GM18526 (cell line): ENCODE results near the gene UST.

Experiments used
- POLR2A ChIP-seq: IDR thresholded peaks from 3 replicates; pipeline ENCODE4 v1.6.1; 2011; ENCODE audit not compliant: insufficient read length; ENCODE audit errors: extremely low read depth

The UST gene

DNA sequence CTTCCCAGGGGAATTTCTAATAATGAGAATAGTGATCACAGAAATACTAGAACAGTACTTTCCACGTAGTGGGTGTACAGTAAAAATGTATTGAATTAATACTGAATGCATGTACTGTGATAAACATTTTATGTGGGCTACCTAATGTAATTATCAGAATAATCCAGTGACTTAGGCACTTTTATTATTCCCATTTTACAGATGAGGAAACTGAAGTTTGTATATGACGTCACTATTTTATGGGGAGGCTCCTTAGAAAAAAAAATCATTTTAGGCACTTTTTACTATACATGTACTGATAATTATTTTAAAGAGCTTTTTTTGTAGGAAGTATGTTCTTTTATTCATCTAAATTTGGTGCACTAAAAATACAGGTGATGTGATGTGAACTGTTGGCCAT, 295.1 kb downstream of the UST start:
- TF ChIP-seq POLR2A = no peak

DNA sequence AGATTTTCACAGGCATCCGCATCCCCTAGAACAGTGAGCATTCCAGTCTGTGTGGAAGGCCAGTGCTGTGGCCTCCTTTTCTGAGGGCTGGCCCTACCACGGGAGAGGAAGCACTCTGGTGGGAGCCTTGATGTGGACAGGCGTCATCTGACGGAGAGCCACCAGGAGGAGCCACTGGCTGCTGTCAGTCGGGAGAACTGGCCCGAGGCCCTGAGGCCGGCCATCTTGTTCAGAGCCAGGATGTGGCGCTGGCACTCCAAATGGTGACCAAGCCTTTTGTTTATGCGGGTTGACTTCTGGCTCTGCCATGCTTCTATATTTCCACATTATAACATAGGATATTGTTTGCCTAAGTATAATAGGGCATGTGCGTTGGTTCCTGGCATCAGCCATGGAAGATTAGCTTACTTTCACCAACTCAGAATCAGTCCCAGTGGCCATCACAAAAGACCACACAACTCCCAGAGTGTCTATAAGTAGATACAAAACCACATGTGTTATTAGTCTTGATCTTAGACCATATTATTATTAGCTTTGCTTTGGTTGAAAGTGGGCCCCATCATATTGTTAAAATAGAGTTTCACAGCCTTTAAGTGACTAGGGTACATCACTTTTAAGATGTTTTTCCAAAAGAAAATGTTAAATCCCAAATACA, 296.8 kb downstream of the UST start:
- TF ChIP-seq POLR2A = no peak

DNA sequence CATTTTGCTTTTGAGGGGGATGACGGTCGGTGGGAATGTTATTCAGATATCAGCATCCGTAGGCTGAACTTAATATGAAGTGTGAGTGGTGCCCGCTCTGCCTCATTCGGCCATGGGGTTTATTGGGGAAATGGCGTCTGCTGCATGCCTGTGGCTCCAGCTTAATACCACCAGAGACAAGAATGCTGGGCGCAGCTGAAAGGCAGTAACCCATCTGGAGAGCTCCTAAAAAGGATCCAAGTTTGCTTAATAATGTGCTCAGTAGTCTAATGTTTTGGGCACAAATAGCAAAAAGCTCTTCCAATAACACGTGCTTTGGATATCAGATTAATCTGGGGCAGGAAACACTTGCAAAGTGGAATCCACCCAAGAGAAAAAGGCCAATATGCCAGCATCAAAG, 297.7 kb downstream of the UST start:
- TF ChIP-seq POLR2A = no peak

DNA sequence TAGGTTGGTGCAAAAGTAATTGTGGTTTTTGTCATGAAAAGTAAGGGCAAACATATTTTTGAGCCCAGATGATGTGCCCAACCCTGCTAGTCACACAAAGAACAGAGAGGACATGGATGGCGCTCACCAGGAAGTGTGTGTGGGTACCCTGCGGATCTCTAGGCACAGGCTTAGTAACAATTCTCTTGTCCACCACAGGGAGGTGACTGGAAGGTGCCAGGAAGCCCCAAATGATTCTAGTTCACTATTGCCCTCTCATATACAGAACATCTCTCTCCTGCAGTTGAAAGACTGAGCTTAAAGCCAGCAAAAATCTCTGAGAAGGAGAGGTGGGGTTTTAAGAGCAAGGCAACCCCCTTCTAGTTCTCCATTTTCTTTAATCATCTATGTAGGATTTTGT, 298.6 kb downstream of the UST start:
- TF ChIP-seq POLR2A = no peak

DNA sequence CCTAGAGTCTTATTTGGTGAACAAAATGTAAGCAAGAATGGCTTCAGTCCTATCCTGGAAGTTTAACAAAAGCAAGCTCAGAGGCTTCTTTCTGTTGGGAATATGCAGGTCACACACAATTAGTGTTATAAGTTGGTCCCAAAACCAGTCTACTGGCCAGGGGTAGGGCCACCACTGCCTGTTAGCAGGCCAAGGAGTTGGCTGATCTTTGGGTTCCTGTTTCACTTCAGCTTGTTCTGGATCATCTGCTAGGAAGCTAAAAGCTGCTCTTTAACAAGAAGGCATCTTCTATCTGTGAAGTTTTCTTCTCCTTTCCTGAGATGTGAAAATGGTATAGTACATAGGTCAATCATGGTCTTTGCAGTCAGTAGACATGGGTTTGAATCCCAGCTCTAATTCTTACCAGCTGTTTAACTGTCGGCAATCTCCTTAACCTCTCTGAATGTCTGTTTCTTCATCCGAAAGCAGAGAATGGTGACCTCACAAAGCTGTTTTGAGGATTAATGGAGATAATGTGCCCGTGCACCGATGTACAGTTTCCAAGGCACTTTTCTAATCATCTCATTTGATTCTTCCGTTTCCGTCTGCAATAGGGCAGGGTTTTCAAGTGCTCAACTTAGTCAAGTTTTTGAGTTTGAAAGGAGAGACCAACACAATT, 299.5 kb downstream of the UST start:
- TF ChIP-seq POLR2A = no peak

DNA sequence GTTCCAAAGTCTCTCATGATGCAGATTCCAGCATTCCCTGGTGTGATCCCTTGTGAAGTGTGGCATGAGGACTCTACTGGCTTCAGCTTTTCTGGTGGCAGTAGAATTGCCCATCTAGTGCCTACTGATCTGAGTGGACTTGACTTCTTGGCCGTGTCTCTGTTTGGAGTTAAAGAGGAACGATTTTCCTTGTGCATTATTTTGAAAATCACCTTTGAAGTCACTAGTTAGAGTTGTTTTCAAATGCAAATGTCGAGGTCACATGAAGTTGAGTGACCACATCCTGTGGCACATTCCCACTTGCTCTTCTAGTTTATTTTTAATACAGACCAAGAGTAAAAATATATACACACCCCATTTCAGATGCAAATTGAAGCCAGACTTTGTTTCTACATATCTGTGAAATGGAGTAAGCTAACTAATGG, 300.0 kb downstream of the UST start:
- no peak for TF ChIP-seq POLR2A

DNA sequence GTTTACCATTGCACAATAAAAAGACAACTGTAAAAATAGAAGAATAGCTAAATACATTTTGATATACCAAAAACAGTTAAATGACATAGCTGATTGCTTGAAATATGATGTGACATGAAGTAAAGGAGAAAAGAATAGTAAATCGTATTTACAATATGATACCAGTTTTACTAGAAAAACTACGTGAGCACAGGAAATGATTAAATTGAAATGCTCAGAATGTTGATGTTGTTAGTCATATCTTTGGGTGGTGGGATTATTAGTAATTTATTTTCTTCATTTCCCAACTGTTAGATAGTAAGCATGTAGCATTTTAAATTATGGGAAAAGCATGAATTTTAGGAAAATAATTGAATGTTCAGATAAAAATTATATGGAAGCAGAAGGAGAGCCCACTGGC, 302.4 kb downstream of the UST start:
- TF ChIP-seq POLR2A = no peak

DNA sequence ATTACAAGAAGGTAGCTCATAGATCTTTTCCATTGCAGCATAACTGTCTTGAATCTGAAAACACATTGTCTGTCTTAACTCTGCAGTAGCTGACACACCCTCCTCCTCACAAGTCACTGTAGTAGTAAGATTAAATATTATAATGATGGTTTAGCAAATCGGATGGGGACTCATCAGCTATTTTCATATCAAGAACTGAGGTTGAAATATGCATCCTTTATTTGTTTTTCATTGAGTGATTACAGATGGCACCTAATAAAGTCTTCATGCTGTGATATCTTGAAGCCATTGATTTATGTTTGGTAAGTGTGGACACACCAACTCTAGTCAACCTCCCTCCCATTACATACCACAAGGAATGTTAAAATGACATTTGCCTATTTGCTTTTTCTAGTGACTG, 303.3 kb downstream of the UST start:
- TF ChIP-seq POLR2A = no peak

DNA sequence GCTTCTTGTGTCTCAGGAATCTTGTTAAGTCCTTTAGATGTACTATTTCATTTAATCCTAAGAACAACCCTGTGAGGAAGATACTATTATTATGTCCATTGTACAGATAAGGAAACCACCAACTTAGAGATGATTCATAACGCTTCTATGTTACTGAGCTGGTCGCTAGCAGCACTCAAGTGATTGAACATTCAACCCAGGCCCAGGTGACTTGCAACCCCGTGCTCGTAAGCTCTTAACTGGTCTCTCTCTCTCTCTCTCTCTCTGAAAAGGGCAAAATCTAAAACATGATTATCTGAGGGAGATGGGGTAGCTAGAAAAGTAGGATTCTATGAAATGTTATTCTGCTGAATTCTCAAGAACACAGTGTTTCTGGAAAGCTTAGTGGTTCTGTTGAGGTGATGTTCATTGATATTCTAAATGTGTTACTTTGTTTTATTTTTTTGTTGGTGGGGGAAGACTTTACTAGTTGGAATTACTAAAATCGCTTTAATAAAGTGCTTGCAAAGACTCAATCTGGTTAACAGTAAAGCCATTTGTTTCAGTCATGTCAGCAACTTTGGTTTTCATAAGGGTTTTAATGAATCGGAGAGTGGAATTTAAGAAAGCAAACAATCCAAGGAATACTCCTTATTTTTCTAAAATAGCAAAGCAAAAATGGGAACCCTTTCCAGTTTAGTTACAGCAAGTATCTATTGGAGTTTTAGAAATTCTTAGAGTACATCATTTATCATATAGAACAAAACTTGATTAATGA, 305.7 kb downstream of the UST start:
- TF ChIP-seq POLR2A = no peak

DNA sequence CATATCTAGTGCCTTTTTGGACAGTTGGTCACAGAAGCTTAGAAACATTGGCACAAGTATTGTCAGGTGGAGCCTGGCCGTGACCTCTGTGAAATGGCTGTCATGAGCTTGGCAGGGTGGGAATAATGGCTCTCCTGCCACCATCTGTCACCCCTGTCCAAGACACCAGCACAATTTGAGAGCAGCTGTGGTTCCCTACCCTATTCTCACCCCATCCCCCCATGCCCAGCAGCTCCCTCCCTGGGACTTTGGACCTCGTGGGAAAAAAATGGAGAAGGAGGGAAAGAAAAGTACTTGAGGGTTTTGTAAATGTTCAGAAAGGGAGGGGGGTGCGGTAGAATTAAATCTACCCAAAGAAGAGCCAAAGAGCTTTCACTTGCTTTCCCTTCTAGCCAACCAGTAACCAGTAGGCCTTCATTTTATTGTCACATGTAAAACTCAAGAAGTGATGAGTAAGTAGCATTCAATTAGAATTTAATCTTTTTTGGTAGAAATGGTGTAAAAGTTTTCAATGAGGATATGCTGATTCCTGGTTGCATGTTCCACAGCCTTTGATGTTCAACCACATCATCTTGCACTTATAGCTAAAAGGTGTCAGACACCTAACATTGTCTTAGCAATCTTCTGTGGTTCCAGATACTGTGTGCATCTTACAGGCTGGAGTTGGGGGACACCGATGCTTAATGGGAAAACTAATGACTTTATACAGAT, 307.2 kb downstream of the UST start:
- no peak for TF ChIP-seq POLR2A

DNA sequence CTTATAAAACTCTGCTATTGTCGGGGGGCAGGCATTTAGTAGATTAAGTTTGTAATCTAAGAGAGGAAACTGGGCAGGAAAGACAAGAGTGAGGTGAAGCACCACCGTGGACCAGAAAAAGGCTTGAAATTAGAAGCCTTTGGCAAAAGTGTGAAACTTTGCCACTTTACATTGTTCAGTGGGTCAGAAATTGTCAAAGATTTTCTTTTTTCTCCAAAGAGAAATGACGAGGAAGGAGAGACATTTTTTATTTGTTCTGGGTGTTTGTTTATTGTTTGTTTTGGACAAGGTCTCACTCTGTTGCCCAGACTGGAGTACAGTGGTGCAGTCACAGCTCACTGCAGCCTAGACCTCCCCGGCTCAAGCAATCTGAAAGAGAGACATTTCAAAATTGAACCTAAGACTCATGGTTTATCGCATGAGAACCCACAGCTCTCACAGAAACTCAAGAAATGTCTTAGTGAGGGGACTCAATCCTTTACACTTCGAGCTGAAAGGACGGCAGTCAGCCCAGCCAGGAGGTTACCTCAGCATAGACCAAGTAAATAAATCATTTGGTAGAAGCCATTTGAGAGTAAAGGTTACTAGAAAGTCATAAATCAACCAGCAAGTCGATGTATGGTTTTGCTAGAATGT, 307.8 kb downstream of the UST start:
- TF ChIP-seq POLR2A = no peak

DNA sequence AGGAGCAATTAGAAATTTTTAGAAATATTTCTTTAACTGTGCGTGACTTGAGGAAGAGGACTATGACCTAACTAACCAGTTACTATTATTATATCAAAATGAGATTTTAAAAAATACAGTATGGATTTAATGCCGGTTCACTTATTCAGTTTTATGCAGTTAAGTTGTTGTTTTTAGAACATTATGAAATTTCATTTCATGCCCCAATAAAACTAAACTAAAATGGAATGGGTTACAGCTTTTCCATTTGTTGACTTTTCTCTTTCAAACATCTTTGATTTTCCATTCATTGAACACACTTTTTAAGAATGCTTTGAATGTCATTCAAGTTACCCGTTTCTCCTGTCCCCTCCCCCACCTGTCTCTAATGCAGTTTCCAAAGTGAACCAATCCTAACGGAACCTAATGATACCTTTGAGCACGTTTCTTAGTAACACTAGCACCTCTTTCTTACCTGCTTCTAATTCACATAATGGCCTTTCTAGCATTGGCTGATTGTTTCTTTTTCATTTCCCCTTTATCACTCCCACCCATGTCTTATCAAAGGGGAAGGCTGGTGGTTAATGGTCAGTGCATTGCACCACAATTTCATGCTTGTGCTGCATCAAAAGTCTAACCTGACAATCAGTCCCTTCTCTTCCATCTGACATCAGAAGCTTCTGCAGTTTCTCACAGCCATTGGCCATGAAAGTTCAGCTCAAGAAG, 308.5 kb downstream of the UST start:
- TF ChIP-seq POLR2A = no peak

DNA sequence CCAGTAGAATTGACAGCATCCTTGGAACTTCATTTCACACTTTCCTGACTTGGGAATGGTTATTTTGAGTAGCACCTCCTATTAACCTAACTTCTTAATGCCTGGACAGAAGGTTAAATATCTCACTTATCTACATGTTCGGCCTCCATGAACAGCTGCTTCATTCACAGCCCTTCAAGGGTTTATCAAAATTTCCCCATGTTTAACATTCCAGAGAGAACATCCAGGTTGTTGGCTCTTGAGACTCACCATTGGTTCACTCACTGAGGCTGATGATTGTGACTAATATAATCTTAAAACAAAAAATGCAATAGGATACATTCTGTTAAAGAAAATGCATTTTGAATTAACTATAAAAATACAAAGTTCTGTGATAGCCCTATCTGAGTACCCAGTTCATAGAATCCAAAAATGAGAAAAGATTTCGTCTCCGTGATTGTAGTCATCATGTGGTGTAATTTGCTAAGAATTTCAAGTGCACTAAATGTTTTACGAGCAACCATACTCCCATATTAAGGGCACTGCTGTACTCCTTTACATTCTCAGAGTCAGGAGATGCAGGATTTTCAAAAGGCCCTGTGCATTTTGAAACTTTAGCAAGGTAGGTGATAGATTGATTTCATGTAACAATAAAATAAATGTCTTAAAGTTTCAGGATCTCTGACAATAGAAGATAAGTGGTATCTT, 310.1 kb downstream of the UST start:
- no peak for TF ChIP-seq POLR2A

DNA sequence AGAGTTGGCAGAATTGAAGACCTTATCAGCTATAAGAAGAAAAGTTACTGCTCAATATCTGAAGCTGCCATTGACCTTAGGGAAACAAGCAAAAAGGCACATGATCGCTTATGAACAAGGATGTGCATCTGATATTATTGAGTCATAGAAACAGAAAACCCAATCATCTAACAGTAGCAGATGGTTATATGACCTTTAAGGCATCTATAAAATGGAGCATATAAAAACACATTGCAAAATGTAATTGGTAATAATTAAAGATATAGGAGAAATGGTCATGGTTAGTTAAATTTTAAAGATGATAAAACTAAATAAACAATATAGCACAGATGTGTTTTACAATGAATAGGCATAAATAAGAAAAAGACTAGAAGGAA, 310.6 kb downstream of the UST start:
- no peak for TF ChIP-seq POLR2A
